A549 (cell line): ENCODE results near the gene RBM25. TPM values are rescaled to one million over a fixed set of nuclear protein-coding genes. Genes with fewer than 3 reads are reported as not detected.

Source experiments
- ATAC-seq, 2 experiments: fragments of 200-7000 bp in 1 of 2; fragments of >200 bp in 1 of 2; cut with Nextera tagmentation in 1 of 2; cut with Tn5 transposase in 1 of 2; 3 replicates each; pipeline versions ENCODE4 v1.8.0 to v1.9.1; 2018 to 2020; ENCODE audit warnings: mild to moderate bottlenecking in 1 of 2, moderate library complexity in 1 of 2
- CTCF ChIA-PET: fragments of 300-600 bp; sonication (Branson Sonifier 250); formaldehyde crosslinking; extraction: SDS; loops from one replicate; lab custom pipeline; 2021; ENCODE audit warnings: antibody characterized with exemption, inconsistent platforms; lab: Yijun Ruan, JAX
- POLR2A ChIA-PET: fragments of 350-600 bp; formaldehyde crosslinking; extraction: SDS; loops from one replicate; lab custom pipeline; 2021; ENCODE audit warnings: antibody characterized with exemption, inconsistent platforms; lab: Yijun Ruan, JAX
- DNase-seq, 2 experiments: peaks; one replicate each; pipeline versions ENCODE4 v3.0.0 to v3.0.0-alpha.2; 2011 to 2016; ENCODE audit warnings: low read depth in 1 of 2, low spot score in 1 of 2
- FAIRE-seq: peaks from 2 replicates; lab custom pipeline; 2011; peaks lifted over from hg19 to GRCh38; lab: Jason Lieb, UNC
- H3K27ac ChIP-seq, 2 experiments: fragments of >200 bp; sonication (Bioruptor Twin); formaldehyde crosslinking; 3 replicates each; pipeline ENCODE4 v1.5.1; 2016 to 2017
- H3K4me1 ChIP-seq: fragments of >200 bp; sonication (Bioruptor Twin); formaldehyde crosslinking; 3 replicates; pipeline ENCODE4 v1.6.1; 2016
- H3K4me2 ChIP-seq: fragments of >200 bp; sonication (Bioruptor Twin); formaldehyde crosslinking; 3 replicates; pipeline ENCODE4 v1.6.1; 2016
- H3K4me3 ChIP-seq: fragments of >200 bp; sonication (Bioruptor Twin); formaldehyde crosslinking; 3 replicates; pipeline ENCODE4 v1.5.1; 2016
- H3K9me3 ChIP-seq: fragments of >200 bp; sonication (Bioruptor Twin); formaldehyde crosslinking; 3 replicates; pipeline ENCODE4 v1.6.1; 2016
- CBX8 ChIP-seq: fragments of 200-600 bp; sonication (generic); IDR thresholded peaks from 2 replicates; pipeline ENCODE4 v1.6.1; 2016
- CHD2 ChIP-seq: fragments of 150-350 bp; IDR thresholded peaks from 2 replicates; pipeline ENCODE4 v1.6.1; 2014; ENCODE audit warnings: low read length; ENCODE audit not compliant: partially characterized antibody
- EHMT2 ChIP-seq: fragments of 200-600 bp; sonication (generic); IDR thresholded peaks from 2 replicates; pipeline ENCODE4 v1.6.1; 2016; ENCODE audit warnings: antibody characterized with exemption, low read depth, mild to moderate bottlenecking, moderate library complexity
- FOSB ChIP-seq: fragments of 250-450 bp; sonication (Bioruptor Pico); IDR thresholded peaks from 2 replicates; pipeline ENCODE4 v1.5.0; 2020; ENCODE audit warnings: mild to moderate bottlenecking, moderate library complexity
- FOSL2 ChIP-seq, 2 experiments: fragments of 450-650 bp in 1 of 2; fragments of >200 bp in 1 of 2; sonication (Bioruptor Twin) in 1 of 2; formaldehyde crosslinking; IDR thresholded peaks; 2 replicates each; pipeline versions ENCODE4 v1.5.0 to v1.6.1; 2016 to 2020; ENCODE audit warnings: mild to moderate bottlenecking in 1 of 2, moderate library complexity in 1 of 2
- HOXA7 ChIP-seq: fragments of 250-450 bp; sonication (Bioruptor Pico); IDR thresholded peaks from 2 replicates; pipeline ENCODE4 v1.5.0; 2020; ENCODE audit warnings: mild to moderate bottlenecking, moderate library complexity
- HOXB5 ChIP-seq: fragments of 250-450 bp; sonication (Bioruptor Pico); IDR thresholded peaks from 2 replicates; pipeline ENCODE4 v1.5.0; 2020; ENCODE audit warnings: mild to moderate bottlenecking, moderate library complexity
- JUNB ChIP-seq: fragments of >200 bp; sonication (Bioruptor Twin); formaldehyde crosslinking; IDR thresholded peaks from 2 replicates; pipeline ENCODE4 v1.6.1; 2016
- MYC ChIP-seq: IDR thresholded peaks from 2 replicates; pipeline ENCODE4 v1.6.1; 2012; ENCODE audit warnings: mild to moderate bottlenecking, inconsistent platforms, low read length, improper control_type of control experiment, borderline replicate concordance
- NR3C1 ChIP-seq: fragments of >200 bp; sonication (Bioruptor Twin); formaldehyde crosslinking; IDR thresholded peaks from 3 replicates; pipeline ENCODE4 v1.6.1; 2017
- PHF8 ChIP-seq: fragments of 200-600 bp; sonication (generic); IDR thresholded peaks from 2 replicates; pipeline ENCODE4 v1.6.1; 2016; ENCODE audit warnings: low read depth, mild to moderate bottlenecking, antibody characterized with exemption, moderate library complexity, borderline replicate concordance
- POLR2AphosphoS2 ChIP-seq: conservative IDR thresholded peaks from 2 replicates; pipeline ENCODE4 v1.6.1; 2012; ENCODE audit warnings: low read length, improper control_type of control experiment, inconsistent platforms
- RARB ChIP-seq: fragments of 250-450 bp; sonication (Bioruptor Pico); IDR thresholded peaks from 2 replicates; pipeline ENCODE4 v1.8.0; 2021; ENCODE audit warnings: mild to moderate bottlenecking, moderate library complexity
- RFX5 ChIP-seq: fragments of 450-650 bp; IDR thresholded peaks from 2 replicates; pipeline ENCODE4 v1.7.1; 2014; ENCODE audit warnings: antibody characterized with exemption, mild to moderate bottlenecking, moderate library complexity
- TP53 ChIP-seq: fragments of 250-450 bp; sonication (Bioruptor Pico); IDR thresholded peaks from 2 replicates; pipeline ENCODE4 v1.5.0; 2021; ENCODE audit warnings: mild to moderate bottlenecking, moderate library complexity
- ZFP36 ChIP-seq: fragments of 450-650 bp; IDR thresholded peaks from 2 replicates; pipeline ENCODE4 v1.6.1; 2014; ENCODE audit warnings: borderline replicate concordance; ENCODE audit not compliant: partially characterized antibody
- ZNF302 ChIP-seq: fragments of 250-450 bp; sonication (Bioruptor Pico); IDR thresholded peaks from 2 replicates; pipeline ENCODE4 v1.9.0; 2021; ENCODE audit warnings: inconsistent platforms, mild to moderate bottlenecking, moderate library complexity
- ZSCAN20 ChIP-seq: fragments of 250-450 bp; sonication (Bioruptor Pico); IDR thresholded peaks from 2 replicates; pipeline ENCODE4 v1.8.0; 2022; ENCODE audit warnings: mild to moderate bottlenecking, moderate library complexity
- WGBS: methylation state at CpG from one replicate; pipeline ENCODE4 v1.1.6; 2017; ENCODE audit errors: missing lambda C conversion rate; 5-methylcytosine and 5-hydroxymethylcytosine counted together
- polyA plus RNA-seq, 4 experiments: library from polyadenylated mRNA; depleted of rRNA in 3 of 4; stranded (reverse); fragments of >200 nt; fragmentation: RNase III in 1 of 4; extraction: RNeasy Plus Mini Kit Qiagen cat#74134 plus additional on column Dnase treatment in 1 of 4; gene quantifications; 2 replicates in 3 of 4; 3 replicates in 1 of 4; pipeline ENCODE4 v1.2.3, GENCODE V29; 2011 to 2017
- TF ChIP-seq, protein P1 (sequence below): IDR thresholded peaks from 2 replicates; pipeline ENCODE4 v1.6.1; 2012
- TF ChIP-seq, protein P2 (sequence below): fragments of 200-600 bp; sonication (generic); IDR thresholded peaks from 2 replicates; pipeline ENCODE4 v1.6.1; 2016; ENCODE audit warnings: antibody characterized with exemption, mild to moderate bottlenecking, moderate library complexity
- TF ChIP-seq, protein P3 (sequence below): fragments of >200 bp; sonication (Bioruptor Twin); formaldehyde crosslinking; IDR thresholded peaks from 3 replicates; pipeline ENCODE4 v1.5.1; 2016
- TF ChIP-seq, protein P4 (sequence below): fragments of 250-450 bp; sonication (Bioruptor Pico); IDR thresholded peaks from 2 replicates; pipeline ENCODE4 v1.5.0; 2021; ENCODE audit warnings: mild to moderate bottlenecking, moderate library complexity, borderline replicate concordance

The RBM25 gene
- polyA plus RNA-seq, 2 of the 4 experiments (the other 2 are of a cell fraction) = 65.1 to 87.0 TPM

DNA sequence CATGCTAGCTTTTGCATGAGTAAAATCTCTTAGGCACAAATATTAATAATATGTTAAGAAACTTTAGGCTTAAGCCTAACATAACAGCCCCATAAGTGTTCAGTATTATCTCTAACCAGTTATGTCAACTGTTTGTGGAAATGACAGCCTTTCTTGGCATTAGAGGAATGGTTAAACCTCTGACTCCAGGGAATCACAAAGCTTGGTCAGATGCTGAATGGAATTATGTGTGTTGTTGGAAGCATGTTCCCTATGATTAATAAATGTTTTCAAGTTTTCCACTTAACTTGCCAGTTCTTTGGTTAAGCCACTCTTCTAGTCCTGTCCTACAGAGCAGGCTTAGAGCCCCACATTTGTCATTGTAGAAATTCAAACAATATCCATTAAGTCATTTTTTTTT, 94.9 kb downstream of the RBM25 start:
- POLR2A ChIA-PET = interaction anchor here (1.5 kb wide), 1 partner anchor 17 kb away, joined by 5 read pairs; the partner anchor contains the start of gene PSEN1
- ATAC-seq = no peak
- no peak for DNase-seq
- CTCF ChIA-PET = interaction anchor here (0.9 kb wide), 1 partner anchor 14 kb away, joined by 3 read pairs; no protein-coding TSS in a partner anchor
- FAIRE-seq = no peak
- H3K4me3 ChIP-seq = no peak overlapping the region
- H3K27ac ChIP-seq = no peak overlapping the region
- TF ChIP-seq RFX5 = no peak
- no peak for TF ChIP-seq ZSCAN20 (CRISPR knock-in tag)
- TF ChIP-seq CBX8 = no peak
- TF ChIP-seq JUNB = no peak
- TF ChIP-seq, protein P1, sequence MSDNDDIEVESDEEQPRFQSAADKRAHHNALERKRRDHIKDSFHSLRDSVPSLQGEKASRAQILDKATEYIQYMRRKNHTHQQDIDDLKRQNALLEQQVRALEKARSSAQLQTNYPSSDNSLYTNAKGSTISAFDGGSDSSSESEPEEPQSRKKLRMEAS = no peak
- no peak for TF ChIP-seq TP53 (CRISPR knock-in tag)
- no peak for TF ChIP-seq PHF8
- no peak for TF ChIP-seq ZNF302 (CRISPR knock-in tag)
- H3K4me2 ChIP-seq = no peak overlapping the region
- no peaks in the 10 kb centered on the region for H3K4me1 ChIP-seq
- H3K9me3 ChIP-seq = no peaks in the 10 kb centered on the region

DNA sequence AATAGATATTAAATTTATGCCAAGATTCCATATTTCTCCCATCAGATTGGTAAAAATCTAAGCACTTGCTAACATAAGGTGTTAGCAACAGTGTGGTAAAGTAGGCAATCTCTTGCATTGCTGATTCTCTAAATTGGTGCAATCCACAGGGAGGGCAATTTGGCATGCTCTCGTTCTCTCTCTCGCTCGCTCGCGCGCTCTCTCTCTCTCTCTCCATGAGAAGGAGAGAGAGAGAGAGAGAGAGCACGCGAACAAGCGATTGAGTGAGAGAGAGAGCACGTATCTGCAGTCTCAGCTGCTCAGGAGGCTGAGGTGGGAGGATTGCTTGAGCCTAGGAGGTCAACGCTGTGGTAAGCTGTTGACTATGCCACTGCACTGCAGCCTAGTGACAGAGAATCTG, 103.9 kb downstream of the RBM25 start:
- no peaks in the 10 kb centered on the region for H3K4me1 ChIP-seq
- H3K4me2 ChIP-seq = no peak overlapping the region
- ATAC-seq = no peak
- DNase-seq = no peak
- WGBS = 95% methylated on average over 11 of the region's 11 CpGs
- H3K27ac ChIP-seq = no peak overlapping the region
- ChIA-PET POLR2A (no interaction called here), CTCF (interaction anchor here (1.0 kb wide), 1 partner anchor 11 kb away, joined by 3 read pairs; no protein-coding TSS in a partner anchor)
- no peak for FAIRE-seq
- H3K4me3 ChIP-seq = no peak overlapping the region
- H3K9me3 ChIP-seq = no peaks in the 10 kb centered on the region
- TF ChIP-seq MYC = no peak
- TF ChIP-seq, protein P2, sequence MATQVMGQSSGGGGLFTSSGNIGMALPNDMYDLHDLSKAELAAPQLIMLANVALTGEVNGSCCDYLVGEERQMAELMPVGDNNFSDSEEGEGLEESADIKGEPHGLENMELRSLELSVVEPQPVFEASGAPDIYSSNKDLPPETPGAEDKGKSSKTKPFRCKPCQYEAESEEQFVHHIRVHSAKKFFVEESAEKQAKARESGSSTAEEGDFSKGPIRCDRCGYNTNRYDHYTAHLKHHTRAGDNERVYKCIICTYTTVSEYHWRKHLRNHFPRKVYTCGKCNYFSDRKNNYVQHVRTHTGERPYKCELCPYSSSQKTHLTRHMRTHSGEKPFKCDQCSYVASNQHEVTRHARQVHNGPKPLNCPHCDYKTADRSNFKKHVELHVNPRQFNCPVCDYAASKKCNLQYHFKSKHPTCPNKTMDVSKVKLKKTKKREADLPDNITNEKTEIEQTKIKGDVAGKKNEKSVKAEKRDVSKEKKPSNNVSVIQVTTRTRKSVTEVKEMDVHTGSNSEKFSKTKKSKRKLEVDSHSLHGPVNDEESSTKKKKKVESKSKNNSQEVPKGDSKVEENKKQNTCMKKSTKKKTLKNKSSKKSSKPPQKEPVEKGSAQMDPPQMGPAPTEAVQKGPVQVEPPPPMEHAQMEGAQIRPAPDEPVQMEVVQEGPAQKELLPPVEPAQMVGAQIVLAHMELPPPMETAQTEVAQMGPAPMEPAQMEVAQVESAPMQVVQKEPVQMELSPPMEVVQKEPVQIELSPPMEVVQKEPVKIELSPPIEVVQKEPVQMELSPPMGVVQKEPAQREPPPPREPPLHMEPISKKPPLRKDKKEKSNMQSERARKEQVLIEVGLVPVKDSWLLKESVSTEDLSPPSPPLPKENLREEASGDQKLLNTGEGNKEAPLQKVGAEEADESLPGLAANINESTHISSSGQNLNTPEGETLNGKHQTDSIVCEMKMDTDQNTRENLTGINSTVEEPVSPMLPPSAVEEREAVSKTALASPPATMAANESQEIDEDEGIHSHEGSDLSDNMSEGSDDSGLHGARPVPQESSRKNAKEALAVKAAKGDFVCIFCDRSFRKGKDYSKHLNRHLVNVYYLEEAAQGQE = no peak
- TF ChIP-seq NR3C1 = no peak
- no peak for TF ChIP-seq RARB (CRISPR knock-in tag)
- TF ChIP-seq, protein P3, sequence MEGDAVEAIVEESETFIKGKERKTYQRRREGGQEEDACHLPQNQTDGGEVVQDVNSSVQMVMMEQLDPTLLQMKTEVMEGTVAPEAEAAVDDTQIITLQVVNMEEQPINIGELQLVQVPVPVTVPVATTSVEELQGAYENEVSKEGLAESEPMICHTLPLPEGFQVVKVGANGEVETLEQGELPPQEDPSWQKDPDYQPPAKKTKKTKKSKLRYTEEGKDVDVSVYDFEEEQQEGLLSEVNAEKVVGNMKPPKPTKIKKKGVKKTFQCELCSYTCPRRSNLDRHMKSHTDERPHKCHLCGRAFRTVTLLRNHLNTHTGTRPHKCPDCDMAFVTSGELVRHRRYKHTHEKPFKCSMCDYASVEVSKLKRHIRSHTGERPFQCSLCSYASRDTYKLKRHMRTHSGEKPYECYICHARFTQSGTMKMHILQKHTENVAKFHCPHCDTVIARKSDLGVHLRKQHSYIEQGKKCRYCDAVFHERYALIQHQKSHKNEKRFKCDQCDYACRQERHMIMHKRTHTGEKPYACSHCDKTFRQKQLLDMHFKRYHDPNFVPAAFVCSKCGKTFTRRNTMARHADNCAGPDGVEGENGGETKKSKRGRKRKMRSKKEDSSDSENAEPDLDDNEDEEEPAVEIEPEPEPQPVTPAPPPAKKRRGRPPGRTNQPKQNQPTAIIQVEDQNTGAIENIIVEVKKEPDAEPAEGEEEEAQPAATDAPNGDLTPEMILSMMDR = no peak
- TF ChIP-seq FOSB = no peak
- TF ChIP-seq FOSL2 (IDR thresholded peaks at IDR 0.05) = no peak
- no peak for TF ChIP-seq FOSL2 (CRISPR knock-in tag; IDR thresholded peaks at IDR 0.05)
- no peak for TF ChIP-seq CHD2
- TF ChIP-seq, protein P4, sequence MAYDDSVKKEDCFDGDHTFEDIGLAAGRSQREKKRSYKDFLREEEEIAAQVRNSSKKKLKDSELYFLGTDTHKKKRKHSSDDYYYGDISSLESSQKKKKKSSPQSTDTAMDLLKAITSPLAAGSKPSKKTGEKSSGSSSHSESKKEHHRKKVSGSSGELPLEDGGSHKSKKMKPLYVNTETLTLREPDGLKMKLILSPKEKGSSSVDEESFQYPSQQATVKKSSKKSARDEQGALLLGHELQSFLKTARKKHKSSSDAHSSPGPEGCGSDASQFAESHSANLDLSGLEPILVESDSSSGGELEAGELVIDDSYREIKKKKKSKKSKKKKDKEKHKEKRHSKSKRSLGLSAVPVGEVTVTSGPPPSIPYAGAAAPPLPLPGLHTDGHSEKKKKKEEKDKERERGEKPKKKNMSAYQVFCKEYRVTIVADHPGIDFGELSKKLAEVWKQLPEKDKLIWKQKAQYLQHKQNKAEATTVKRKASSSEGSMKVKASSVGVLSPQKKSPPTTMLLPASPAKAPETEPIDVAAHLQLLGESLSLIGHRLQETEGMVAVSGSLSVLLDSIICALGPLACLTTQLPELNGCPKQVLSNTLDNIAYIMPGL (CRISPR knock-in tag) = no peak
- TF ChIP-seq HOXA7 (CRISPR knock-in tag) = no peak
- TF ChIP-seq POLR2AphosphoS2 = no peak
- TF ChIP-seq EHMT2 = no peak
- no peak for TF ChIP-seq ZFP36
- no peak for TF ChIP-seq HOXB5
- TF ChIP-seq, all 56 proteins: peak for 0
